Liver (tissue), 9 donors: ENCODE results near the gene TMEM135. TPM values are rescaled to one million over a fixed set of nuclear protein-coding genes. Genes with fewer than 3 reads are reported as not detected.

ENCODE experiments used
- DNase-seq: peaks from one replicate; pipeline ENCODE4 v3.0.0-alpha.2; 2017; ENCODE audit warnings: low spot score
- H3K27ac ChIP-seq, 2 donors: one replicate each; pipeline ENCODE4 v1.7.0; 2013; ENCODE audit warnings: inconsistent platforms in 2 of 2, low read length in 2 of 2, control low read depth in 1 of 2, low read depth in 1 of 2, mild to moderate bottlenecking in 1 of 2
- H3K27me3 ChIP-seq, 4 donors: one replicate each; pipeline versions ENCODE4 v1.6.1 to v1.7.0; 2013; ENCODE audit warnings: low read length in 3 of 4, inconsistent platforms in 1 of 4, mild to moderate bottlenecking in 1 of 4, moderate library complexity in 1 of 4; ENCODE audit not compliant: control insufficient read depth in 4 of 4, insufficient read depth in 4 of 4
- H3K36me3 ChIP-seq, 4 donors: one replicate each; pipeline versions ENCODE4 v1.6.1 to v1.7.0; 2013; ENCODE audit warnings: low read length in 3 of 4, mild to moderate bottlenecking in 3 of 4, low read depth in 1 of 4, moderate library complexity in 1 of 4; ENCODE audit not compliant: control insufficient read depth in 4 of 4, insufficient read depth in 3 of 4
- H3K4me1 ChIP-seq, 4 donors: one replicate each; pipeline versions ENCODE4 v1.6.1 to v1.7.0; 2013; ENCODE audit warnings: low read length in 3 of 4, mild to moderate bottlenecking in 3 of 4, moderate library complexity in 1 of 4; ENCODE audit not compliant: control insufficient read depth in 4 of 4, insufficient read depth in 4 of 4
- H3K4me3 ChIP-seq, 3 donors: one replicate each; pipeline versions ENCODE4 v1.6.1 to v1.7.0; 2013; ENCODE audit warnings: low read length in 3 of 3, control low read depth in 1 of 3, low read depth in 1 of 3, mild to moderate bottlenecking in 1 of 3
- H3K9ac ChIP-seq, 2 donors: one replicate each; pipeline ENCODE4 v1.7.0; 2013; ENCODE audit warnings: low read length in 2 of 2, mild to moderate bottlenecking in 2 of 2, moderate library complexity in 2 of 2, control low read depth in 1 of 2, low read depth in 1 of 2
- H3K9me3 ChIP-seq, 4 donors: one replicate each; pipeline versions ENCODE4 v1.6.1 to v1.7.0; 2013; ENCODE audit warnings: low read length in 3 of 4; ENCODE audit not compliant: control insufficient read depth in 4 of 4
- ATF3 ChIP-seq: IDR thresholded peaks from 2 replicates; pipeline ENCODE4 v1.6.1; 2016; ENCODE audit warnings: antibody characterized with exemption
- CTCF ChIP-seq: fragments of 150-350 bp; IDR thresholded peaks from 2 replicates; pipeline ENCODE4 v1.5.1; 2017; ENCODE audit warnings: improper control_type of control experiment, low read depth, low read length; ENCODE audit not compliant: missing input control
- EGR1 ChIP-seq, 2 donors: IDR thresholded peaks; 2 replicates each; pipeline ENCODE4 v1.6.1; 2016 to 2018; ENCODE audit warnings: antibody characterized with exemption in 2 of 2, low read depth in 2 of 2
- FOXA1 ChIP-seq: IDR thresholded peaks from 2 replicates; pipeline ENCODE4 v1.6.1; 2016; ENCODE audit warnings: antibody characterized with exemption
- GABPA ChIP-seq, 2 donors: IDR thresholded peaks in 1 of 2; conservative IDR thresholded peaks in 1 of 2; 2 replicates each; pipeline ENCODE4 v1.6.1; 2016; ENCODE audit warnings: antibody characterized with exemption in 2 of 2, mild to moderate bottlenecking in 1 of 2, moderate library complexity in 1 of 2
- HNF4A ChIP-seq, 2 donors: conservative IDR thresholded peaks; 2 replicates each; pipeline ENCODE4 v1.6.1; 2016; ENCODE audit warnings: antibody characterized with exemption in 2 of 2, mild to moderate bottlenecking in 2 of 2
- HNF4G ChIP-seq: IDR thresholded peaks from 2 replicates; pipeline ENCODE4 v1.6.1; 2016; ENCODE audit warnings: antibody characterized with exemption
- JUND ChIP-seq, 2 donors: IDR thresholded peaks; 2 replicates each; pipeline ENCODE4 v1.6.1; 2016; ENCODE audit warnings: antibody characterized with exemption in 2 of 2
- MAX ChIP-seq: IDR thresholded peaks from 2 replicates; pipeline ENCODE4 v1.6.1; 2016; ENCODE audit warnings: antibody characterized with exemption
- NR2F2 ChIP-seq: IDR thresholded peaks from 2 replicates; pipeline ENCODE4 v1.6.1; 2016; ENCODE audit warnings: antibody characterized with exemption
- RAD21 ChIP-seq, 2 donors: IDR thresholded peaks; 2 replicates each; pipeline ENCODE4 v1.6.1; 2016; ENCODE audit warnings: antibody characterized with exemption in 2 of 2, mild to moderate bottlenecking in 2 of 2
- REST ChIP-seq: IDR thresholded peaks from 2 replicates; pipeline ENCODE4 v1.6.1; 2016; ENCODE audit warnings: antibody characterized with exemption, mild to moderate bottlenecking
- RXRA ChIP-seq, 2 donors: IDR thresholded peaks; 2 replicates each; pipeline ENCODE4 v1.6.1; 2017 to 2018; ENCODE audit warnings: antibody characterized with exemption in 2 of 2, mild to moderate bottlenecking in 1 of 2
- SP1 ChIP-seq: IDR thresholded peaks from 2 replicates; pipeline ENCODE4 v1.6.1; 2018; ENCODE audit warnings: antibody characterized with exemption, mild to moderate bottlenecking
- TAF1 ChIP-seq: conservative IDR thresholded peaks from 2 replicates; pipeline ENCODE4 v1.6.1; 2016; ENCODE audit warnings: antibody characterized with exemption, mild to moderate bottlenecking
- YY1 ChIP-seq: IDR thresholded peaks from 2 replicates; pipeline ENCODE4 v1.6.1; 2016; ENCODE audit warnings: antibody characterized with exemption, mild to moderate bottlenecking
- WGBS: extraction: QIAGEN DNeasy Blood & Tissue Kit; methylation state at CpG from one replicate; pipeline ENCODE4 v1.1.7; 2013; 5-methylcytosine and 5-hydroxymethylcytosine counted together
- polyA plus RNA-seq, 2 donors: library from polyadenylated mRNA; stranded (reverse) in 1 of 2; unstranded in 1 of 2; fragments of 200-250 nt in 1 of 2; fragments of >200 nt in 1 of 2; fragmentation: Nextera tagmentation in 1 of 2; extraction: Ambion mirVana in 1 of 2; gene quantifications; one replicate each; pipeline versions ENCODE4 v1.2.1 to v1.2.3, GENCODE V29; 2013 to 2015
- total RNA-seq, 2 donors: library from RNA; depleted of rRNA; stranded (reverse); fragments of >200 nt; gene quantifications; one replicate each; pipeline ENCODE4 v1.2.3, GENCODE V29; 2014
- donor health status: healthy.
- donor health status: healthy.
- donor health status: healthy.
- donor health status: healthy.
- donor health status: healthy.

Gene TMEM135
- total and polyA plus RNA-seq, 4 donors: 10.0 to 38.9 (median 23.5) TPM

- Histone ChIP-seq H3K27me3 (no peaks in the 10 kb centered on the region), H3K9me3 (no peaks in the 10 kb centered on the region), H3K36me3 (no peaks in the 10 kb centered on the region), H3K4me1 (no peaks in the 10 kb centered on the region), H3K4me3 (no peak overlapping the region), H3K27ac (no peak overlapping the region), H3K9ac (no peak overlapping the region)
- 88% methylated on average over 1 of the region's 1 CpG for WGBS
- no peak for DNase-seq
- no peak for TF ChIP-seq RXRA (IDR thresholded peaks at IDR 0.05)
- TF ChIP-seq TAF1: no peak
- TF ChIP-seq JUND (IDR thresholded peaks at IDR 0.05): no peak
- TF ChIP-seq MAX: no peak
- no peak for TF ChIP-seq HNF4A (conservative IDR thresholded peaks at IDR 0.05)
- TF ChIP-seq SP1: no peak
- no peak for TF ChIP-seq YY1
- no peak for TF ChIP-seq ATF3
- TF ChIP-seq HNF4G: no peak
- no peak for TF ChIP-seq CTCF
- no peak for TF ChIP-seq FOXA1
- no peak for TF ChIP-seq GABPA (IDR thresholded peaks at IDR 0.05 in 1 of 2, conservative IDR thresholded peaks at IDR 0.05 in 1 of 2)
- TF ChIP-seq NR2F2: no peak
- TF ChIP-seq RAD21 (IDR thresholded peaks at IDR 0.05): no peak
- TF ChIP-seq REST: no peak
- TF ChIP-seq EGR1 (IDR thresholded peaks at IDR 0.05; ENCODE audit: low read depth in 2 of 2): no peak
Measured at GRCh38 chr11:87012089-87012488, 25.6 kb upstream of the TMEM135 start.

GRCh38 chr11:87012673-87013072 lies 25.1 kb upstream of the TMEM135 start:
- no peaks in the 10 kb centered on the region for H3K9me3 ChIP-seq
- WGBS: 61% methylated on average over 1 of the region's 1 CpG
- H3K4me1 ChIP-seq: no peaks in the 10 kb centered on the region
- TF ChIP-seq HNF4A (conservative IDR thresholded peaks at IDR 0.05): no peak
- TF ChIP-seq REST: no peak
- H3K36me3 ChIP-seq: no peaks in the 10 kb centered on the region
- H3K9ac ChIP-seq: no peak overlapping the region
- no peaks in the 10 kb centered on the region for H3K27me3 ChIP-seq
- H3K4me3 ChIP-seq: no peak overlapping the region
- H3K27ac ChIP-seq: no peak overlapping the region
- no peak for DNase-seq
